HTERT RPE-1 (cell line): Measurements from ENCODE around the gene MYMK.

Experiments used
- in situ Hi-C: fragments of 300-500 bp; cut with MboI; formaldehyde crosslinking; loops from 4 replicates; pipeline ENCODE4 v1.14.3; 2020; ENCODE audit warnings: low sequenced_read_pairs

The MYMK gene

GRCh38 chr9:133520121-133520835 is 4.5 kb downstream of the MYMK start:
- in situ Hi-C loops: no loop called here

- in situ Hi-C loops: no loop called here
Measured at GRCh38 chr9:133519693-133520092, 5.1 kb downstream of the MYMK start.

- in situ Hi-C loops: no loop called here
Measured at GRCh38 chr9:133518706-133519449, 5.9 kb downstream of the MYMK start.

GRCh38 chr9:133518200-133518599 is 6.6 kb downstream of the MYMK start:
- in situ Hi-C loops: no loop called here

GRCh38 chr9:133517711-133518110 is 7.0 kb downstream of the MYMK start:
- in situ Hi-C loops: no loop called here

- in situ Hi-C loops: no loop called here
Measured at GRCh38 chr9:133516961-133517350, 7.8 kb downstream of the MYMK start.

GRCh38 chr9:133516256-133516960 is 8.4 kb downstream of the MYMK start:
- in situ Hi-C loops: no loop called here

- in situ Hi-C loops: no loop called here
Measured at GRCh38 chr9:133515615-133516255, 9.0 kb downstream of the MYMK start.

GRCh38 chr9:133515240-133515610 is 9.5 kb downstream of the MYMK start:
- in situ Hi-C loops: no loop called here

- in situ Hi-C loops: no loop called here
Measured at GRCh38 chr9:133514460-133515239, 10.1 kb downstream of the MYMK start.

GRCh38 chr9:133513214-133514100 is 11.3 kb downstream of the MYMK start:
- in situ Hi-C loops: no loop called here

- in situ Hi-C loops: no loop called here
Measured at GRCh38 chr9:133512253-133513213, 12.2 kb downstream of the MYMK start.

- in situ Hi-C loops: no loop called here
Measured at GRCh38 chr9:133511607-133512006, 13.2 kb downstream of the MYMK start.

GRCh38 chr9:133510926-133511505 is 13.7 kb downstream of the MYMK start:
- in situ Hi-C loops: no loop called here

GRCh38 chr9:133509179-133510083 is 15.3 kb downstream of the MYMK start:
- in situ Hi-C loops: no loop called here

- in situ Hi-C loops: no loop called here
Measured at GRCh38 chr9:133508046-133508445, 16.7 kb downstream of the MYMK start.
